ENCODE results near the gene PPP1CC.

PPP1CC gene

GRCh38 chr12:110733900-110734299 lies 8.8 kb downstream of the PPP1CC start:
- no peak for DNase-seq (ENCODE audit: extremely low read depth, low read depth)
- no peak for TF ChIP-seq CTCF (IDR thresholded peaks at IDR 0.05; ENCODE audit: low read depth, low read length)

GRCh38 chr12:110733089-110733715 lies 9.5 kb downstream of the PPP1CC start:
- peak; percentile 49 for DNase-seq (ENCODE audit: extremely low read depth, low read depth)
- no peak for TF ChIP-seq CTCF (IDR thresholded peaks at IDR 0.05; ENCODE audit: low read depth, low read length)

- DNase-seq (ENCODE audit: extremely low read depth, low read depth), result no peak
- TF ChIP-seq CTCF (IDR thresholded peaks at IDR 0.05; ENCODE audit: low read depth, low read length), result no peak
Measured at GRCh38 chr12:110732572-110732971, 10.1 kb downstream of the PPP1CC start.

- DNase-seq (ENCODE audit: extremely low read depth, low read depth), result no peak
- TF ChIP-seq CTCF (IDR thresholded peaks at IDR 0.05; ENCODE audit: low read depth, low read length), result no peak
Measured at GRCh38 chr12:110731479-110731878, 11.2 kb downstream of the PPP1CC start.

GRCh38 chr12:110728628-110729027 lies 14.1 kb downstream of the PPP1CC start:
- TF ChIP-seq CTCF (IDR thresholded peaks at IDR 0.05; ENCODE audit: low read depth, low read length), result no peak
- no peak for DNase-seq (ENCODE audit: extremely low read depth, low read depth)

- no peak for TF ChIP-seq CTCF (IDR thresholded peaks at IDR 0.05; ENCODE audit: low read depth, low read length)
- no peak for DNase-seq (ENCODE audit: extremely low read depth, low read depth)
Measured at GRCh38 chr12:110726708-110727369, 15.9 kb downstream of the PPP1CC start.

GRCh38 chr12:110726028-110726427 lies 16.7 kb downstream of the PPP1CC start:
- no peak for DNase-seq (ENCODE audit: extremely low read depth, low read depth)
- no peak for TF ChIP-seq CTCF (IDR thresholded peaks at IDR 0.05; ENCODE audit: low read depth, low read length)
